Measurements from ENCODE around the gene TRIP12.
"Not testable (repeated sequence)": the region's sequence is repeated elsewhere in the genome, so short reads cannot be mapped to it uniquely, and the experiment has no call there.

DNA sequence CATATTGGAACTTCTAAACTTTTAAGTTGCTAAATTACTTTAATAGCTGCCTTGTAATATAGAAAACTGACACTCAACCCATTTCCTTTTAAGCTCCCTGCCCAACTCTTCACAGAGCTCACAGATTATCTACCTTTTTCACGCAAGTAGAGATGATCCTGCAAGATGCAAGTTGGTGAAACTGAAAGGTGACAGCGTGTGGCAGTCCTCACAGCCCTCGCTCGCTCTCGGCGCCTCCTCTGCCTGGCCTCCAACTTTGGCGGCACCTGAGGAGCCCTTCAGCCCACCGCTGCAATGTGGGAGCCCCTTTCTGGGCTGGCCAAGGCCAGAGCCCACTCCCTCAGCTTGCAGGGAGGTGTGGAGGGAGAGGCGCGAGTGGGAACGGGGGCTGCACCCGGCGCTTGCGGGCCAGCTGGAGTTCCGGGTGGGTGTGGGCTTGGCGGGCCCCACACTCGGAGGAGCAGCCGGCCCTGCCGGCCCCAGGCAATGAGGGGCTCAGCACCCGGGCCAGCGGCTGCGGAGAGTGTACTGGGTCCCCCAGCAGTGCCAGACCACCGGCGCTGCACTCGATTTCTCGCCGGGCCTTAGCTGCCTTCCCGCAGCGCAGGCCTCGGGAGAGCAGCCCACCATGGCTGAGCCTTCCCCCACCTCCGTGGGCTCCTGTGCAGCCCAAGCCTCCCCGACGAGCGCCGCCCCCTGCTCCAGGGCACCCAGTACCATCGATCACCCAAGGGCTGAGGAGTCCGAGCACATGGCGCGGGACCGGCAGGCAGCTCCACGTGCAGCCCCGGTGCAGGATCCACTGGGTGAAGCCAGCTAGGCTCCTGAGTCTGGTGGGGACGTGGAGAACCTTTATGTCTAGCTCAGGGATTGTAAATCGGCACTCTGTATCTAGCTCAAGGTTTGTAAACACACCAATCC, 71.2 kb downstream of the TRIP12 start:
- TF ChIP-seq, protein P1, sequence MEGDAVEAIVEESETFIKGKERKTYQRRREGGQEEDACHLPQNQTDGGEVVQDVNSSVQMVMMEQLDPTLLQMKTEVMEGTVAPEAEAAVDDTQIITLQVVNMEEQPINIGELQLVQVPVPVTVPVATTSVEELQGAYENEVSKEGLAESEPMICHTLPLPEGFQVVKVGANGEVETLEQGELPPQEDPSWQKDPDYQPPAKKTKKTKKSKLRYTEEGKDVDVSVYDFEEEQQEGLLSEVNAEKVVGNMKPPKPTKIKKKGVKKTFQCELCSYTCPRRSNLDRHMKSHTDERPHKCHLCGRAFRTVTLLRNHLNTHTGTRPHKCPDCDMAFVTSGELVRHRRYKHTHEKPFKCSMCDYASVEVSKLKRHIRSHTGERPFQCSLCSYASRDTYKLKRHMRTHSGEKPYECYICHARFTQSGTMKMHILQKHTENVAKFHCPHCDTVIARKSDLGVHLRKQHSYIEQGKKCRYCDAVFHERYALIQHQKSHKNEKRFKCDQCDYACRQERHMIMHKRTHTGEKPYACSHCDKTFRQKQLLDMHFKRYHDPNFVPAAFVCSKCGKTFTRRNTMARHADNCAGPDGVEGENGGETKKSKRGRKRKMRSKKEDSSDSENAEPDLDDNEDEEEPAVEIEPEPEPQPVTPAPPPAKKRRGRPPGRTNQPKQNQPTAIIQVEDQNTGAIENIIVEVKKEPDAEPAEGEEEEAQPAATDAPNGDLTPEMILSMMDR (IDR thresholded peaks at IDR 0.05) = not testable (repeated sequence)
- not testable (repeated sequence) for TF ChIP-seq POLR2A, POLR2AphosphoS5 (IDR thresholded peaks at IDR 0.05)

Measured in prostate gland (tissue), 2 donors.